H9 (cell line): ENCODE data around the gene ROM1. TPM values are rescaled to one million over a fixed set of nuclear protein-coding genes. Genes with fewer than 3 reads are reported as not detected.

Source experiments
- DNase-seq: peaks from one replicate; pipeline ENCODE4 v3.0.0-alpha.2; 2017
- H2AFZ ChIP-seq: one replicate; pipeline ENCODE4 v1.6.1; 2013; ENCODE audit warnings: mild to moderate bottlenecking, low read length, control low read depth, moderate library complexity
- H2AK5ac ChIP-seq: 2 replicates; pipeline ENCODE4 v1.6.1; 2013; ENCODE audit warnings: low read length, control low read depth, mixed read lengths; ENCODE audit not compliant: insufficient read length
- H2BK120ac ChIP-seq: one replicate; pipeline ENCODE4 v1.6.1; 2013; ENCODE audit warnings: low read depth, mild to moderate bottlenecking, low read length, control low read depth, inconsistent platforms; ENCODE audit not compliant: poor library complexity, severe bottlenecking
- H2BK12ac ChIP-seq: 2 replicates; pipeline ENCODE4 v1.6.1; 2013; ENCODE audit warnings: low read length, control low read depth, mixed read lengths, low read depth; ENCODE audit not compliant: insufficient read length
- H2BK15ac ChIP-seq: 2 replicates; pipeline ENCODE4 v1.6.1; 2013; ENCODE audit warnings: low read depth, low read length, control low read depth
- H2BK20ac ChIP-seq: one replicate; pipeline ENCODE4 v1.6.1; 2013; ENCODE audit warnings: low read depth, mild to moderate bottlenecking, low read length, control low read depth, inconsistent platforms; ENCODE audit not compliant: poor library complexity, severe bottlenecking
- H2BK5ac ChIP-seq: 2 replicates; pipeline ENCODE4 v1.6.1; 2013; ENCODE audit warnings: low read length, control low read depth, mixed read lengths; ENCODE audit not compliant: insufficient read length
- H3K14ac ChIP-seq: 2 replicates; pipeline ENCODE4 v1.6.1; 2013; ENCODE audit warnings: low read length, control low read depth; ENCODE audit not compliant: insufficient read depth
- H3K18ac ChIP-seq: 2 replicates; pipeline ENCODE4 v1.6.1; 2013; ENCODE audit warnings: low read depth, mild to moderate bottlenecking, mixed read lengths, low read length, control low read depth; ENCODE audit not compliant: insufficient read length
- H3K23ac ChIP-seq: 2 replicates; pipeline ENCODE4 v1.6.1; 2013; ENCODE audit warnings: low read length, control low read depth, mixed read lengths, low read depth; ENCODE audit not compliant: insufficient read length
- H3K23me2 ChIP-seq: 2 replicates; pipeline ENCODE4 v1.6.1; 2013; ENCODE audit warnings: low read depth, mild to moderate bottlenecking, mixed read lengths, low read length, control low read depth; ENCODE audit not compliant: insufficient read length, poor library complexity, severe bottlenecking
- H3K27ac ChIP-seq: 2 replicates; pipeline ENCODE4 v1.5.1; 2013; ENCODE audit warnings: low read length, control low read depth, mixed read lengths, low read depth; ENCODE audit not compliant: insufficient read length
- H3K27me3 ChIP-seq: 2 replicates; pipeline ENCODE4 v1.6.1; 2013; ENCODE audit warnings: low read length, control low read depth, inconsistent platforms; ENCODE audit not compliant: insufficient read depth
- H3K4ac ChIP-seq: 2 replicates; pipeline ENCODE4 v1.6.1; 2013; ENCODE audit warnings: low read depth, mild to moderate bottlenecking, control low read depth, inconsistent platforms, low read length, moderate library complexity
- H3K4me1 ChIP-seq: 2 replicates; pipeline ENCODE4 v1.6.1; 2013; ENCODE audit warnings: low read length, control low read depth, inconsistent platforms; ENCODE audit not compliant: insufficient read depth
- H3K4me2 ChIP-seq: 2 replicates; pipeline ENCODE4 v1.6.1; 2013; ENCODE audit warnings: low read length, control low read depth, mixed read lengths; ENCODE audit not compliant: insufficient read length, insufficient read depth
- H3K56ac ChIP-seq: 2 replicates; pipeline ENCODE4 v1.6.1; 2013; ENCODE audit warnings: low read depth, mild to moderate bottlenecking, mixed read lengths, low read length, control low read depth; ENCODE audit not compliant: insufficient read length
- H3K79me1 ChIP-seq: 2 replicates; pipeline ENCODE4 v1.6.1; 2013; ENCODE audit warnings: low read depth, mild to moderate bottlenecking, moderate library complexity, low read length, control low read depth, inconsistent platforms; ENCODE audit not compliant: insufficient read depth, poor library complexity, severe bottlenecking
- H3K79me2 ChIP-seq: 2 replicates; pipeline ENCODE4 v1.6.1; 2013; ENCODE audit warnings: low read length, control low read depth, inconsistent platforms; ENCODE audit not compliant: insufficient read depth
- H3K9ac ChIP-seq: 2 replicates; pipeline ENCODE4 v1.6.1; 2013; ENCODE audit warnings: low read length, control low read depth, mixed read lengths; ENCODE audit not compliant: insufficient read length; ENCODE audit errors: extremely low read depth
- H3K9me3 ChIP-seq: one replicate; pipeline ENCODE4 v1.6.1; 2013; ENCODE audit warnings: low read depth, low read length, inconsistent platforms; ENCODE audit not compliant: control insufficient read depth
- H3T11ph ChIP-seq: one replicate; pipeline ENCODE4 v1.6.1; 2013; ENCODE audit warnings: mild to moderate bottlenecking, low read length, control low read depth, inconsistent platforms
- H4K20me1 ChIP-seq: one replicate; pipeline ENCODE4 v1.6.1; 2013; ENCODE audit not compliant: control insufficient read depth, insufficient read length, insufficient read depth
- H4K5ac ChIP-seq: 2 replicates; pipeline ENCODE4 v1.6.1; 2013; ENCODE audit warnings: low read depth, mild to moderate bottlenecking, mixed read lengths, low read length, control low read depth; ENCODE audit not compliant: insufficient read length
- H4K8ac ChIP-seq: replicated peaks from 2 replicates; pipeline ENCODE4 v1.6.1; 2013; ENCODE audit warnings: low read length, control low read depth, mixed read lengths, low read depth; ENCODE audit not compliant: insufficient read length
- H4K91ac ChIP-seq: 2 replicates; pipeline ENCODE4 v1.6.1; 2013; ENCODE audit warnings: low read depth, mild to moderate bottlenecking, moderate library complexity, mixed read lengths, low read length, control low read depth; ENCODE audit not compliant: insufficient read length
- H3K27ac Mint-ChIP-seq, 3 experiments: 2 replicates in 2 of 3; 3 replicates in 1 of 3; pipeline ENCODE4 v1.8.0; 2020 to 2021; ENCODE audit warnings: mixed read lengths in 3 of 3, mild to moderate bottlenecking in 1 of 3, moderate library complexity in 1 of 3
- H3K27me3 Mint-ChIP-seq: 2 replicates; pipeline ENCODE4 v1.8.0; 2021; ENCODE audit warnings: low read depth, mild to moderate bottlenecking, moderate library complexity, mixed read lengths
- H3K36me3 Mint-ChIP-seq, 3 experiments: 2 replicates in 2 of 3; 3 replicates in 1 of 3; pipeline ENCODE4 v1.8.0; 2020 to 2021; ENCODE audit warnings: low read depth in 3 of 3, mixed read lengths in 3 of 3; ENCODE audit not compliant: insufficient read depth in 1 of 3
- H3K4me1 Mint-ChIP-seq, 2 experiments: 2 replicates each; pipeline ENCODE4 v1.8.0; 2020; ENCODE audit warnings: mixed read lengths in 2 of 2
- H3K4me3 Mint-ChIP-seq, 2 experiments: 2 replicates in 1 of 2; 3 replicates in 1 of 2; pipeline ENCODE4 v1.8.0; 2020 to 2021; ENCODE audit warnings: mild to moderate bottlenecking in 2 of 2, mixed read lengths in 2 of 2, moderate library complexity in 1 of 2
- H3K9me3 Mint-ChIP-seq, 2 experiments: 2 replicates in 1 of 2; 3 replicates in 1 of 2; pipeline ENCODE4 v1.8.0; 2020; ENCODE audit warnings: mild to moderate bottlenecking in 2 of 2, mixed read lengths in 2 of 2, moderate library complexity in 1 of 2
- WGBS: extraction: QIAGEN DNeasy Blood & Tissue Kit; methylation state at CpG from one replicate; pipeline ENCODE4 v1.1.7; 2013; ENCODE audit warnings: missing lambda C conversion rate, low lambda C conversion rate, mixed read lengths; ENCODE audit not compliant: insufficient read length; ENCODE audit errors: extremely low coverage; 5-methylcytosine and 5-hydroxymethylcytosine counted together
- total RNA-seq: library from RNA; stranded (reverse); gene quantifications from 2 replicates; pipeline ENCODE4 v1.2.1, GENCODE V29; 2021
- TF ChIP-seq, protein P1 (sequence below): fragments of 200-600 bp; sonication (generic); conservative IDR thresholded peaks from 3 replicates; pipeline ENCODE4 v1.8.0; 2021; ENCODE audit warnings: antibody characterized with exemption, mild to moderate bottlenecking

The ROM1 gene
- total RNA-seq, 1 experiment from 2014 or later: 0.79 TPM

DNA sequence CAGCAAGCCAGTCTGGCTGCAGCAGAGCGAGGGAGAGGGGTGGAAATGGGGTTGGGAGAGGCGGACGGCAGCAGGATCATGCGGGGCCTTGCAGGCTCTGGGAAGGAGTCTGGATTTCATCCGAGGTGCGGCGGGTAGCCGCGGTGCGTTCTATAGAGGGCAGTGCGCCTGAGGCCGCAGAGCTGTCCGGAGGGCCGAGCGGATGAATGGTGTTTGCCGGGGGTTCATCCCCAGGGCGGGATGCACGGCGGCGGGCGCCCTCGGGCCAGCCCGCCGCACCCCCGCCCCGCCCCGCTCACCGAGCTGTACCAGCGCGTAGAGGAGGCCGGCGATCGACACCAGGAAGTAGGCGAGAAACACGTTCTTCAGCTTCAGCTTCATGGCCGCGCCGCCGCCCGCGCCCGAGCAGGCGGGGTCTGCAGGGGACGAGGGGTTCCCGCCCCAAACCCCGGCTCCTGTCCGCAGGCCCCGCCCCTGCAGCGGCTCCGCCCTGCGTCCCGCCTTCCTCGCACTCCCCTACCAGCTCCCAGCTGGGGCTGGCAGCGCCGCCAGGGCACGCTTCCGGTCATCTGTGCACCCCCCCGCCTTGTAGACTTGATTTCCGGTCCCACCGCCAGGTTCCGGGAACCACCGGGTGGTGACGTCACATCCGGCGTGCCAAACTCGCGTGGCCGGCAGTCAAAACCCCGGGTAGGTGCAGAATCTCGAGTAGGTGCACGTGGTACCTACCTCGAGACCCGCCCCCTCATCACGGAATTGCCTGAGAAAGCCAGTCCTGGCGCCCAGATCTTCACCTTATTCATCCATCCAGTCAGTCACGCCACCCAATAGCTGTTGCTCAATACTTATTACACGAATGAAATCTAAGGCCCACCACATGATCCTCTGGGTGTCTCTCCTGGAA, 8.8 kb downstream of the ROM1 start, which contains the start of gene B3GAT3:
Gene B3GAT3 (minus strand): TSS at position 420 of the 904 bp plus-strand sequence. CDS start 39 bp downstream, at position 381.
- no peak within 1 kb of the TSS for H2AFZ ChIP-seq

More for the DNA sequence above, 8.8 kb downstream of the ROM1 start, which contains the start of gene B3GAT3:
- peak within 1 kb of the TSS; percentile 93 for H3K23ac ChIP-seq
- no peak within 1 kb of the TSS for H4K5ac ChIP-seq
- no peaks in the 10 kb centered on the region; the same call in 1 of the 2 replicates for H3K79me2 ChIP-seq
- H3K4me1 Mint-ChIP-seq: peaks cover 17 to 19% of the 10 kb centered on the region in 2 experiments
- no peak within 1 kb of the TSS for H2AK5ac ChIP-seq
- H3K9me3 ChIP-seq: no peaks in the 10 kb centered on the region
- peaks cover 2% of the 10 kb centered on the region; the same call in 1 of the 2 replicates for H3K4me1 ChIP-seq
- no peaks in the 10 kb centered on the region for H4K20me1 ChIP-seq
- H4K91ac ChIP-seq: no peak within 1 kb of the TSS
- peaks cover 8% of the 10 kb centered on the region for H3K23me2 ChIP-seq
- no peak within 1 kb of the TSS for H4K8ac ChIP-seq
- peaks cover 19 to 39% (median 38%) of the 10 kb centered on the region in 3 experiments; a peak in 6 of 7 replicates for H3K36me3 Mint-ChIP-seq
- no peaks in the 10 kb centered on the region for H3K9me3 Mint-ChIP-seq
- H3T11ph ChIP-seq: no peak within 1 kb of the TSS
- no peak within 1 kb of the TSS for H2BK15ac ChIP-seq
- H3K14ac ChIP-seq: peak within 1 kb of the TSS; percentile 83
- peak within 1 kb of the TSS; percentile 87 for H3K18ac ChIP-seq
- peak within 1 kb of the TSS; percentile 98 for H3K4me2 ChIP-seq
- H3K27me3 Mint-ChIP-seq: no peaks in the 10 kb centered on the region
- H3K9ac ChIP-seq: peak within 1 kb of the TSS; percentile 85
- H2BK120ac ChIP-seq: no peak within 1 kb of the TSS
- H2BK20ac ChIP-seq: no peak within 1 kb of the TSS
- no CpG with 5 or more reads among the region's 77 CpGs for WGBS
- no peak within 1 kb of the TSS for H2BK12ac ChIP-seq
- H3K27ac ChIP-seq: no peak within 1 kb of the TSS
- no peak within 1 kb of the TSS for H2BK5ac ChIP-seq
- no peaks in the 10 kb centered on the region for H3K79me1 ChIP-seq
- H3K4me3 Mint-ChIP-seq: peak within 1 kb of the TSS; percentile 95 to 98
- peak; percentile 99 for DNase-seq
- peak within 1 kb of the TSS; percentile 95 to 98 (median 96) for H3K27ac Mint-ChIP-seq
- H3K4ac ChIP-seq: no peak within 1 kb of the TSS
- no peak within 1 kb of the TSS for H3K56ac ChIP-seq
- H3K27me3 ChIP-seq: no peaks in the 10 kb centered on the region
- TF ChIP-seq, protein P1, sequence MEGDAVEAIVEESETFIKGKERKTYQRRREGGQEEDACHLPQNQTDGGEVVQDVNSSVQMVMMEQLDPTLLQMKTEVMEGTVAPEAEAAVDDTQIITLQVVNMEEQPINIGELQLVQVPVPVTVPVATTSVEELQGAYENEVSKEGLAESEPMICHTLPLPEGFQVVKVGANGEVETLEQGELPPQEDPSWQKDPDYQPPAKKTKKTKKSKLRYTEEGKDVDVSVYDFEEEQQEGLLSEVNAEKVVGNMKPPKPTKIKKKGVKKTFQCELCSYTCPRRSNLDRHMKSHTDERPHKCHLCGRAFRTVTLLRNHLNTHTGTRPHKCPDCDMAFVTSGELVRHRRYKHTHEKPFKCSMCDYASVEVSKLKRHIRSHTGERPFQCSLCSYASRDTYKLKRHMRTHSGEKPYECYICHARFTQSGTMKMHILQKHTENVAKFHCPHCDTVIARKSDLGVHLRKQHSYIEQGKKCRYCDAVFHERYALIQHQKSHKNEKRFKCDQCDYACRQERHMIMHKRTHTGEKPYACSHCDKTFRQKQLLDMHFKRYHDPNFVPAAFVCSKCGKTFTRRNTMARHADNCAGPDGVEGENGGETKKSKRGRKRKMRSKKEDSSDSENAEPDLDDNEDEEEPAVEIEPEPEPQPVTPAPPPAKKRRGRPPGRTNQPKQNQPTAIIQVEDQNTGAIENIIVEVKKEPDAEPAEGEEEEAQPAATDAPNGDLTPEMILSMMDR: no peak
